HTR-8/SVneo (cell line): ENCODE measurements around the gene FAP.

Source experiments
- DNase-seq: peaks from one replicate; pipeline ENCODE4 v3.0.0; 2011; ENCODE audit warnings: low spot score, mixed read lengths; ENCODE audit not compliant: insufficient read length
- FAIRE-seq: peaks from 2 replicates; lab custom pipeline; 2011; peaks lifted over from hg19 to GRCh38; lab: Jason Lieb, UNC

Gene FAP

DNA sequence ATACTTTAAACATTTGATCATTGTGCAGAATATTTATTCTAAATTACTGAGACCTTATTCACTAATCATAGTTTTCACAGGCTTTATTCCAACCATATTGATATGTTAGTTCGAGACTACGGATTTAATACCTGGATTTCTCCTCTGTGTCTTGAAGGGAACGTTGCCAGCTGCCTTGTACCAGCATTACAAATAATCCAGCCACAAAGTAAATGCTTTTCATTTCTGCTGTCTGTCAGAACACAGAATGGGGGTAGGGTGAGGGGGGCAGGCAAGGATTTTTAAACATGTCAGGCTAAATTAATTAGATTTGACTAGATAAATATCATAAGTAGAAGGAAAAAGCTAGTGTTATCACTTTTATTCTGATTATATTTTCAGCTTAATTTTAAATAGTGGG is 94.3 kb downstream of the FAP start:
- no peak for DNase-seq
- no peak for FAIRE-seq

DNA sequence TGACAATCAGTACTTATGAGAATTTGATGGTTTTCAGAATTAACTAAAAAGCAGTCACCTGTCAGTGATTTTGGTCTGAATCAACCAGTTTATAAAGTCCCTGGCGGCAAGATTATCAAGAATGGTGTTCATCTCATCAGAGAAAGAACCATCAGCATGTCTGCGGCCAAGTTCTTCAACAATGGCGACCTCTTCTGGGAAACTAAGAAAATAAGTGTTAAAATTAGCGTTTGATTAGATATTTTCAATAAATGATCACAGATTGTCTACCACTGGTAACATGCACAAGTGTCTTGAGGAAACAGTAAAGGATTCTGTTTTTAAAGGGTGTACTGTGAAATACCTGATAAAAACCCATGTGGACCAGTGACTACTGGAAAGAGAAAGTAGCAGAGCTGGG is 99.3 kb downstream of the FAP start:
- DNase-seq (no peak), FAIRE-seq (no peak)

DNA sequence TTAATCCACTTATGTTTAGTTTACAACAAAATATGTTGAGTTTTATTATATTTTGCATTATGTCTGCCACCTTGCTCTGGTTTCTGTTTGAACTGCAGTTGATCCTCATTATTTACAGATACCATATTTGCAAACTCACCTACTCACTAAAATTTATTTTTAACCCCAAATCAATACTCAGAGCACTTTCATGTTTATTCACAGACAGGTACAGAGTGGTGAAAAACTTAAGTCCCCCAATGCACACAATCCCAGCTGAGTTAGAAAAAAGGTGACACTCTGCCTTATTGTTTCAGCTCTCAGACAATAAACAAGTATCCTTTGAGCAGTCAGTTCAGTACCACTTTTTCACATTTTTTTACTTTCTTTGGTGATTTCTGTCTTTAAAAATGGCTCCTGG is 104.9 kb downstream of the FAP start:
- no peak for DNase-seq

DNA sequence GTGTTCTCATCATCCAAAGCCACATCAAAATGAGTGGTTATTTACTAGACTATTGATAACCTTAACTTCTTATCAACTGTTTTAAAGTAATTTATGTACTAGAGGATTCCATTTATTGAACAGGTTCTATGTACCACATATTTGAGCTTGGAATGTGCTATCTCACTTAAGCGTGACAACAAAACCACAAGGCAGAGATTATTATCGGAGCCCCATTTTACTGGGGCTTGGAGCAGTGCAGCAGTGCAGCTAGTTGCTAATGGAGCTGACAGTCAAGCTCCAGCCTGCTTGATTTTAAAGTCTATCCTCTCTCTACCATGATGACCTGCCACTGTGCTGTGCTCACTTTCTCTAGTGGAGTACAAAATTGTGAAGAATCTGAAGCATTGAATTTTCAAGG is 115.8 kb downstream of the FAP start:
- FAIRE-seq: no peak
- no peak for DNase-seq

More for the DNA sequence above, 104.9 kb downstream of the FAP start:
- FAIRE-seq: no peak

DNA sequence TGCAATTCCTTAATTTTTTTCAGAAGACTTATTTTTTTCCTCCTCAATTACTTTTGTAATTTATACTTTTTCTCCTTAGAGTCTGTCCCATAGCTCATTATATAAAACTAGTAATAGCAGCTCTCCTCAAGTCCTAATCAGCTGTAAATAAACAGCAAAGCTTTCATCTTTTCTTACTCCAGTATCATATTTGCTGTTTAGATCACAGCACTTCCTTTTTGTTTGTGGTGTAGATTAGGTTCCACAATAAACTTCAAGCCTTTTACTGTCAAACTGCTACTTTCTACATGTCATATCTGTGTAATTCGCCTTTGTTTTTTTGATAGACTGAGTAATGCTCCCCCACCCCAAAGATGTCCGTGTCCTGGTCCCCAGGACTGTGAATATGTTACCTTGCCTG is 116.7 kb downstream of the FAP start:
- no peak for FAIRE-seq
- no peak for DNase-seq

DNA sequence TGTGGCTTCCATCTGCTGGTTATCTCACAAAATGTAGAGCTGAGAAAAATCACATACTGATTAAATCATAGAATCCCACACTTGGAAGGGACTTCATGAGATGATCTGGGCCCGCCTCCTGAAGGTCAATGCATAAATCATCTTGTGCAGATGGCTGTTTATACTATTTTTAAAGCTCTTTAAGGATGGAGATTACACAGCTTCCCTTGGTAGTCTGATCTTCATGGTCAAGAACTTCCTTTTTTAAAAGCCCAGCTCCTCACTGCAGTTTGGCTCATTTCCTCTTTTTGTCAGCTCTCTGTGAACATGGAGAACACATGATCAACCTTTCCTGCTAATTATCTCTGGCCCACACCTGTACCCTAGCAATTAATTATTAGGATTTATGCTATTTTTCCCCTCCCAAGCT is 117.1 kb downstream of the FAP start:
- DNase-seq (no peak), FAIRE-seq (no peak)

DNA sequence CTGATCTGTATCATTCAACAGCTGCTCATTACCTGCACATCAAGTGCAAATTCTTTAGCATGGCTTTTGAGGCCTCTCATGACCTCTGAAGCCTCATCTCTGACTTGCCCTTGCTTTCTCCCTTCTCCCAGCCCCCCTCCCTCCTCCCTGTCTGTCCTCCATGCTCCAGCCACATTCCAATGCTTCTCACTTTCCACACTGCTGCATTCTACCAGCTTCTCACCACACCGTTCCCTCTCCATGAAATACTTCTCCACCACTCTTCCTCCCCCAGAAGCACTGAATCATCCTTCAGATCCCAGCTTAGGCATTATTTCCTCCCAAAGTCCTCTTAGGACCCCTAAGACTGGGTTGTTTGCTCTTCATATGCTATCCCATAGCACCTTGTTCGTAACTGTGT is 118.1 kb downstream of the FAP start:
- FAIRE-seq (no peak), DNase-seq (no peak)

DNA sequence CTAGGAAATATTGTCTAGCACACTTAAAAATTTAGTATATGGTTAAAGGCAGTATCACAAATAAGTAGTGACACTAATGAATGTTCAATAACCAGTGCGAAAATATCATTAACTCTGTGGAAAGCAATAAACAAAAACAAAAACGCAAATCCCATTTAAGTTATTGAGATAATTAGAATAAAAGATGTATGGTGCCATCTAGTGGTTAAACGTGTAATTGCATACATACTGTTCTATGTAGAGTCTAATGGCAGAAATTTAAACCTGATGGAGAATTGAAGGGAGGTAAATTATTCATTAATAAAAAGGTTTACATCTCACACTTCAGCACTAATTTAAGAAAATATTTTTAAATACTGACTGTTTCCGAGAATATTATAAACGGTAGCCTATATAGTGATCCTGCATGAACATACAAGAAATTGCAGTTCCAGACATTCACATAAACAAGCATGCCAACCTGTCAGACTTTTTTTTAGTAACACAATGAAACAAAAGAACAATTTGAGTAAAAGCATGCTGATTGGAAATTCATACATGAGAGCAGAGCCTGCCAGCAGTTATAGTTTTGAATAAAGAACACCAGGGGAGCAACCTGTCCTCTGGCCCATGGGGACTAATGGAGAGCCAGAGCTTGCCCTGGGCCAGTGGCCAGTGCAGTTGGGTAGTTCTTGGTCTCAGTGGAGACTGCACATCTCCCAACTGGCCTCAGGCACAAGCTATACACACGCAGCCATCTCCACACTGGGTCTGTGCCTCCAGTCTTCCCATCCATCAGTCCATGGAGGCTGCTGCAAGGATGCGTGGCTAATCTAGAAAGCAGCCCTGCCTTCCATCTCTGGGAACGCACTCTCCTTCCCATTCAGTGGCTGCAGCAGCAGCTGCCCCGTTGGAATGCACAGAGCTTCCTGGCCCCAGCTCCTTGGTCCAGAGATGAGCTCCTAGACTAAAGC is 119.2 kb downstream of the FAP start:
- DNase-seq (no peak), FAIRE-seq (no peak)
